ENCODE data around the gene GRHPR.

Gene GRHPR

DNA sequence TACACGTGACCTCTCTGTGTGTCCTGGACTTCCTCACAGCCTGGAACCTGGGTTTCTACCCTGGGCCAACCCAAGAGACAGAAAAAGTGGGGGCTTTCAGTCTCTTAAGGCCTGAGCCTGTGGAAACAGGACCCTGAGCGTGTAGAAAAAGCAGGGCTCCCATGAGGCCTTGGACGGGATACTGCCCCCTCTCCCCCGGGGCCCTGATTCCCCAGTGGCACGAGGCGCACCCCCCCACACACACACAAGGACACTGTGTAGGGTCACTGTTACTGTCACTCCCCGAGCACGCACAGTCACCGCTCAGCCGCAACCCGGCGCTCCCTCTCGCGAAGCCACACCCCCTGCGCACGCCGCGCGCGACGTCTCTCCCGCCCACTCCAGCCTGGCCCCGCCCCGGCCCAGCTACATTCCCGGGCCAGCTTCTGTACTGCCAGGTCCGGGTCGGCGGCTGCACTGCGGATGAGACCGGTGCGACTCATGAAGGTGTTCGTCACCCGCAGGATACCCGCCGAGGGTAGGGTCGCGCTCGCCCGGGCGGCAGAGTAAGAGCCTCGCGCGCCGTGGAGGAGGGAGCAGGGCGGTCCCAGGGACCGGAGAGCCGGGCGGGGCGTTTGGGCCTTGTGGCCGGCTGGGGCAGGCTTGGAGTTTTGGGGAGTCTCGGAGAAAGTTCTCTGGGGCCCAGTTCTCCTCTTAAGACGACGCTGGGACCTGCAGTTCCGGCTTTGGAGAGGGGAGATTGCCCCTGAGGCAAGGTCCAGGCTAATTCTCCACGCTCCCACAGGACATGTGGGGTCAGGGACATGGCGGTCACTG lies at the start of gene GRHPR:
Gene GRHPR, plus strand, starts transcription at position 408 of the 816 bp plus-strand sequence. Its CDS starts 55 bp downstream, at position 463.
- ATAC-seq (replicated peaks), result peak; percentile 98 to 99
- Mint-ChIP-seq H3K9me3 (no peaks in the 10 kb centered on the region), H3K27ac (peak within 1 kb of the TSS; percentile 99), H3K27me3 (no peaks in the 10 kb centered on the region), H3K36me3 (peaks cover 18 to 20% of the 10 kb centered on the region in 2 donors), H3K4me1 (peaks cover 24 to 48% of the 10 kb centered on the region in 2 donors), H3K4me3 (peak within 1 kb of the TSS; percentile 91 to 98)
- peak; percentile 88 for DNase-seq

DNA sequence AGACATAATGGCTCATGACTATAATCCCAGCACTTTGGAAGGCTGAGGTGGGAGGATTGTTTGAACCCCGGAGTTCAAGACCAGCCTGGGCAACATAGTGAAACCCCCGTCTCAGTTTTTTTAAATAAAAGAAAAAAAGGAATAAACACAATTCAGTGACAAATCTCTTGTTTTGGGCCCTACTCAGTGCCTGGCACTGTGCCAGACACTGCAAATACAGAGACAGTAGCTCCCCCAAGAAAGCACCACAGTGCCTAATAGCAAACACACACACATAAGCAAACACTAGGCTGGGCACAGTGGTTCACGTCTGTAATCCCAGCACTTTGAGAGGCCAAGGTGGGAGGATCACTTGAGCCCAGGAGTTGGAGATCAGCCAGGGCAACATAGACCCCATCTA lies 49.7 kb upstream of the GRHPR start:
- H3K4me3 Mint-ChIP-seq, result no peak overlapping the region
- peaks cover 68 to 91% of the 10 kb centered on the region in 2 donors for H3K4me1 Mint-ChIP-seq
- peak overlapping the region; percentile 98 for H3K27ac Mint-ChIP-seq
- DNase-seq, result no peak
- no peaks in the 10 kb centered on the region for H3K27me3 Mint-ChIP-seq
- H3K9me3 Mint-ChIP-seq, result peaks cover 0 to 6% of the 10 kb centered on the region in 2 donors
- H3K36me3 Mint-ChIP-seq, result peaks cover 2 to 21% of the 10 kb centered on the region in 2 donors
- ATAC-seq (replicated peaks), result no peak

DNA sequence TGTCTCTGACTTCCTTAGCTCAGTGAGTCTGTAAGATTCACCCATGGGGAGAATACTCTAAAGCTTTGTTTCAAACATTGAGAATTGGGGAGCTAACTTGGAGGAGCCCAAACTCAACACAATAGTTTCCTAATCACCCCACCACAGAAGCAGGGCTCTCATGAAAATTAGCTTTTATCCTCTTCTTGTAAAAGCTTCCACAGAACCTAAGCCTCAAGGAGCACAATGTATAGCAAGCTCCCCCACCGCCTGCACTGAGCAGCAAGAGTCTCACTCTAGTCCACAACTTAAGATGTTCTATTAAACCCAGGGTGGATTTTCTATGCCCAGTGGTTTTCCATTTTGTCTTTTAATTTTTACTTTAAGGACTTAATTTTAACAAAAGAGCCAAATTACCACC lies 48.9 kb upstream of the GRHPR start:
- H3K9me3 Mint-ChIP-seq, result peaks cover 0 to 6% of the 10 kb centered on the region in 2 donors
- no peaks in the 10 kb centered on the region for H3K27me3 Mint-ChIP-seq
- DNase-seq, result no peak
- H3K4me3 Mint-ChIP-seq, result no peak overlapping the region
- H3K4me1 Mint-ChIP-seq, result peaks cover 68 to 93% of the 10 kb centered on the region in 2 donors
- peak overlapping the region; percentile 98 for H3K27ac Mint-ChIP-seq
- no peak for ATAC-seq (replicated peaks)
- H3K36me3 Mint-ChIP-seq, result peaks cover 2 to 22% of the 10 kb centered on the region in 2 donors

DNA sequence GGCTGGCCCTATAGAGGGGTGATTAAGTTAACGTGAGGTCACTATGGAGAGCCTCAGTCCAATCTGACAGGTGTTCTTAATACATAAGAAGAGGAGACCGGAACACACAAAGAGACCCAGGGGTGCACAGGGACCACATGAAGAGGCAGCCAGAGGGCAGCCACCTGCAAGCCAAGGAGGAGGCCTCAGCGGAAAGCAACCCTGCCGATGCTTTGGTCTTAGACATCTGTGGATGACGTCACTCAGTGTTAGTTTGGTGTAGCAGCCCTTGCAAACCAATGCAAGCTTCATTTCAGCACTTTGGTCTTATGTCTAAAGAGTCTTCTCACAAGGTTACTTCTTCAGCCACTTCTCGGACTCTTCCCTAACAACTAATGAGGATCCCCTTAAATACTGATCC lies 47.6 kb upstream of the GRHPR start:
- Mint-ChIP-seq H3K27me3 (no peaks in the 10 kb centered on the region), H3K36me3 (peaks cover 6 to 20% of the 10 kb centered on the region in 2 donors), H3K9me3 (peaks cover 0 to 6% of the 10 kb centered on the region in 2 donors), H3K4me1 (peaks cover 67 to 92% of the 10 kb centered on the region in 2 donors), H3K27ac (peak overlapping the region; percentile 98), H3K4me3 (peak overlapping the region in 1 of 2 donors; percentile 26)
- peak; percentile 73 for DNase-seq
- ATAC-seq (replicated peaks), result peak; percentile 13 to 31

DNA sequence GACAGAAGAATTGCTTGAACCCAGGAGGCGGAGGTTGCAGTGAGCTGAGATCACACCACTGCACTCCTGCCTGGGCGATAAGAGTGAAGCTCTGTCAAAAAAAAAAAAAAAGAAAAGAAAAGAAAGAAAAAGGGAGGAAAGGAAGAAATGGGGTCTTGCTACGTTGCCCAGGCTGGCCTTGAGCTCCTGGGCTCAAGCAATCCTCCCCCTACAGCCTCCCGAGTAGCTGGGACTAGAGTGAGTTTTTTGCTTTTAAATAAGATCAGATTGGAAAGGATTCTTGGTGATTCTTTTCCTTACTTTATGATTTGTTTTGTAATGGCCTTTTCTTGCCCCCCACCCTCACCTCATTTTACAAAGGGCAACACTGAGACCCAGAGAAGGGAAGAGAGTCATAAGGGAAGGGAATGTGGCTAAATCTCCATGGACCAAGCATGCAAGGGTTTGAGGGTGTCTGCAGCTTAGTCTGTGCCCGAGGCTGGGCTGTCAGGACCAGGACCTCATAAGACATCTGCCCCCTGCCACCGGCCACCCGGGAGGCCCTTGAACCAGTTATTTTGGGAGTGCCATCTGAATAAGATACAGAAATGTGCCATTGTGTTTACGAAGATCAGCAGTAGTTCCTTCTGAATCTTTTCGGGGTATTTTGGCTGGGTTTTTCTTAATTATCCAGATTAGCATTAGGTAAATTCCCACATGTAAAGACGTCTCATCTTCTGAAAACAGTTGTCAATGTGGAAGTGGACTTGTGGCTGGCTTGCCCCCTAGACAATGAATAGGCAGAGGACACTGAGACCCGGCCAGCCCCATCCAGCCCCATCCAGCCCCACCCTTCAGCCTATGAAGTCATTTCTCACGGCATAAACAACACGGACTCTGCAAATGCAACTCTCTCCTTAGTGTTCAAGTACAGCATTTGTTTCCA lies 44.5 kb upstream of the GRHPR start:
- peak overlapping the region; percentile 67 to 73 for H3K4me3 Mint-ChIP-seq
- peak; percentile 81 for DNase-seq
- H3K36me3 Mint-ChIP-seq, result peaks cover 10 to 37% of the 10 kb centered on the region in 2 donors
- H3K27ac Mint-ChIP-seq, result peak overlapping the region; percentile 97
- H3K4me1 Mint-ChIP-seq, result peaks cover 61 to 92% of the 10 kb centered on the region in 2 donors
- H3K27me3 Mint-ChIP-seq, result no peaks in the 10 kb centered on the region
- ATAC-seq (replicated peaks), result peak; percentile 81
- peaks cover 5 to 12% of the 10 kb centered on the region in 2 donors for H3K9me3 Mint-ChIP-seq

DNA sequence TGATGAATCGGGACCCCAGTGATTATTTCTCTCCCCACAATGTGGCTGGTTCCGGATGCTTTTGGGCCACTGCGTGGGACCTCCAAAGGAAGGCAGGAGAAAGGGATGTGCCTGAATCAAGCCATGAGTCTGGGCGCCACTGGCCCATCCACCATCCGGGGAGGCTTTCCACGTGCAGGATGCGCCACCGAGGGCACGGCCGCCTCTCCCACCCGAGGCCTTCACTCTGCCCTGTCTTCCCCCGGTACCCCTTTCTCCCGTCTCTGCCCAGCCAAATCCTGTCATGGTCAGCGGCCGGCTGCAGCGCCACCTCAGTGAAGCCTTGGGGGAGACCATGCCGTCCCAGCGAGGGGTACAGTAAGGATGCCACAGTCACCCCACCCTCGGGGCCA lies 43.9 kb upstream of the GRHPR start:
- Mint-ChIP-seq H3K4me3 (peak overlapping the region; percentile 67 to 73), H3K9me3 (peaks cover 5 to 12% of the 10 kb centered on the region in 2 donors), H3K27ac (peak overlapping the region; percentile 97)

DNA sequence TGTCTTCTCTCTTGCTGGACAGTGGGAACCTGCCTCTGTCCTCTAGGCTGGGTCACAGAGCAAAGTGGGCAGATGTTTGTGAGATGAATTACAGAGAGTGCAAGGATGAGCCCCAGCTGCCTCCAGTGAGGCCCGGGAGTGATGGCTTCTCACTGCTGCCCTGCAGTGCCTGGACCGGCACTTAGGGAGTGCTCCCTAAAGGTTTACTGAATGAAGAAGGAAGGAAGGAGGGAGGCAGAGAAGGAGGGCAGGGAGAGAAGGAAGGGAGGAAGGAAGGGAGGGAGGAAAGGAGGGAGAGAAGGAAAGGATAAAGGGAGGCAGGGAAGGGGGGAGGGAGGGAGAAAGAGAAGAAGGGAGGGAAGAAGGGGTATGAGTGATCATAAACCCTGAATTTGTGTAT lies 42.7 kb upstream of the GRHPR start:
- Mint-ChIP-seq H3K36me3 (peaks cover 13 to 42% of the 10 kb centered on the region in 2 donors), H3K4me3 (peak overlapping the region; percentile 11 to 44), H3K9me3 (peaks cover 9 to 15% of the 10 kb centered on the region in 2 donors), H3K27ac (peak overlapping the region; percentile 96), H3K4me1 (peaks cover 63 to 92% of the 10 kb centered on the region in 2 donors), H3K27me3 (no peaks in the 10 kb centered on the region)
- ATAC-seq (replicated peaks) (no peak), DNase-seq (no peak)

More for the DNA sequence above, 43.9 kb upstream of the GRHPR start:
- Mint-ChIP-seq H3K4me1 (peaks cover 60 to 92% of the 10 kb centered on the region in 2 donors), H3K36me3 (peaks cover 10 to 37% of the 10 kb centered on the region in 2 donors), H3K27me3 (no peaks in the 10 kb centered on the region)
- DNase-seq (no peak), ATAC-seq (replicated peaks) (no peak)

DNA sequence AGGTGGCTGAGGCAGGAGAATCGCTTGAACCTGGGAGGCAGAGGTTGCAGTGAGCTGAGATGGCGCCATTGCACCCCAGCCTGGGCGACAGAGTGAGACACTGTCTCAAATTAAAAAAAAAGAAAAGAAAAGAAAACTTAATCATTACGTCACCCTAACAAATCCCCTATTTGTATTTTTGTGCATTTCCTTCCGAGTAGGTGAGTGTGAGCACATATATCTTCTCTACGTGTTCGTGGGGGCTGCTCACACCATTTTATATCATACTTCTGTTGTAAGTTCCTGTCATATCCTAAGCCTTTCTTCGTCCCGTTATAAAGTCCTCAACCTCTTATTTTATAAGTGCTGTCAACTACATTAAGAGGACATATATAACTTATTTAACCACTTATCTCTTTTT lies 41.9 kb upstream of the GRHPR start:
- no peak overlapping the region for H3K4me3 Mint-ChIP-seq
- H3K27me3 Mint-ChIP-seq, result no peaks in the 10 kb centered on the region
- H3K36me3 Mint-ChIP-seq, result peaks cover 13 to 40% of the 10 kb centered on the region in 2 donors
- DNase-seq, result no peak
- no peak for ATAC-seq (replicated peaks)
- peaks cover 61 to 90% of the 10 kb centered on the region in 2 donors for H3K4me1 Mint-ChIP-seq
- peaks cover 9 to 15% of the 10 kb centered on the region in 2 donors for H3K9me3 Mint-ChIP-seq
- peak overlapping the region; percentile 96 for H3K27ac Mint-ChIP-seq

DNA sequence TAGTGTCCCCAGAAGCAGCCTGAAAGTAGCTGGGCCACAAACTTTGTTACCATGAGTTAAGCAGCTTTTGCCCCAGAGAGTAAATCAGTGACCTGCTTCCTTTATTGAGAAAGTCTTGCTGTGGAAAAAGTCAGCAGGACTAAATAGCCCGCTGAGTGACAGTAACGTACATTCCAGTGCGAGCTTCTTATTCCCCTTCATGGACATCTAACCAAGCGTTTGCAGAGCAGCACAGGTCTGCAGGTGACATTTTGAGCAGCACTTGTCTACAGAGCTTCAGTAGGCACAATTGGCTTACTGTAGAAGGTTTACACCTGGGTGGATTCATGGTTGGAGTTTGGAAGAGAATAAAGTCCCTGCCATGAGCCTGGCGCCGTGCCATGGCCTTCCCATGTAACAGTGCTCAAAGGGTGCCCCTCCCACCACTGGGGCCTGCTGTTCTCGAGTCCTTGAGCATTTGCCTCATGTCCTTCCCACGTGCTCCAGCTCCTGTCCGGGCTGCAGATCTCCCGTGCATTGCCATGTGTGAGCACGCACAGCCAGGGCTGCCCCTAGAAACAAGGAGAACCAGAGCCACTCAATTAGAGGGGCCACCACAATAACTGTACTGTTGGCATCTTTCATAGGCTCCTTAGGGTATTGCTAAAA lies 41.3 kb upstream of the GRHPR start:
- peaks cover 9 to 15% of the 10 kb centered on the region in 2 donors for H3K9me3 Mint-ChIP-seq
- peak overlapping the region in 1 of 2 donors; percentile 41 for H3K4me3 Mint-ChIP-seq
- peaks cover 13 to 46% of the 10 kb centered on the region in 2 donors for H3K36me3 Mint-ChIP-seq
- DNase-seq (no peak), ATAC-seq (replicated peaks) (peak in 1 of 2 donors; percentile 8)
- H3K27ac Mint-ChIP-seq, result peak overlapping the region; percentile 96
- peaks cover 65 to 93% of the 10 kb centered on the region in 2 donors for H3K4me1 Mint-ChIP-seq
- no peaks in the 10 kb centered on the region for H3K27me3 Mint-ChIP-seq

DNA sequence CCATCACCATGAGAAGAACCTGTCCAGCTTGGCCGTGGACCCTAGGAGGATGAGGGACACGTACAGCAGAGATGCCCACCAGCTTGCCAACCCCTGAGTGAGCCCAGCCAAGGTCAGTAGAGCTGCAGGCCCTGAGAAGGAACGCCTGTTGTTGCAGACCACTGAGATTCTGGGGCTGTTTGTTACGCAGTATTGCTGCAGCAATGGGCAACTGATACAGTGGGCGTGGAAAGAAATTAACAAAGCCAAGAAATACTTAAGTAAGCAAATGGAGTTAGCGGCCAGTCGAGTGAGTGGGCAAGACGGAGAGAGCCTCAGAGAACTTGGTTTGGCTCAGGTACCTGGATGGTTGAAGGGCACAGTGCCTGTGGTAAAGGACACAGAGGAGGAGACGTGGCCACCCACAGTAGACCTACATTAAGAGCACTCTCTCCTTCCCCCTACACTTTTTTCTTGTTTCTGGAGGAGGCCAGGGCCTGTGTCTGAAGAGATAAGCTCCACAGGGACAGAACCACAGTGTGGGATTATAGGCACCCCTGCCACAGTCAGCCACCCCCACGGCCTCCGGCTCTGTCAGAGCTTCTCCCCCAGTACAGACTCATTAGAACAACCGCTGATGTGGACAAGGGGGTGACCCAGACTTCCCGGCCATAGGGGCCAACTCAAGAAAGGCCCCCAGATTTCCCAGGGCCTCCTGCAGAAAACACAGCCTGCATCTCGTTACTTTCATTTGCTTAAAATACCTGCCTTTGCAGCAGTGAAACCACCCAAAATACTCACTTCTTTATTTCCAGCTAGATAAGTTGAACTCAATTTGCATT lies 40.1 kb upstream of the GRHPR start:
- peaks cover 11 to 38% of the 10 kb centered on the region in 2 donors for H3K36me3 Mint-ChIP-seq

DNA sequence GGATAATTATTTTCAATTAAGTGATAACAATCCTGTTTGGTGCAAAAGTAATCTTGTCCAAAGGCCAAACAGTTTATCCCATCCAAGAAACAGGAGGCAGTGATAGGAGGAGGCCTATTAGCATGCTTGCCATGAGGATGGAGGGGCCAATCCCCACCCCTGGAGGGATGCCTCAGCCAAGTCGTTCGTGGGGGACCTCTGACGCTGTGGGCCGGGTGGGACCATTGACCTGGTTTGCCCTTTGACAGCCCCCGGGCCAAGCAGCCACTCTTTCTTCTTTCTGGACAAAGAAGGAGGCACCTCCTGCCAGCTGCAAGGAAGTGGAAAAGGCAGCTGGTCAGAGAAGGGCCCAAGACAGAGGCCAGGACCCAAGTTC lies 39.5 kb upstream of the GRHPR start:
- DNase-seq, result no peak
- Mint-ChIP-seq H3K9me3 (peaks cover 9% of the 10 kb centered on the region in 2 donors), H3K27ac (peak overlapping the region; percentile 96), H3K36me3 (peaks cover 12 to 41% of the 10 kb centered on the region in 2 donors), H3K4me1 (peaks cover 60 to 93% of the 10 kb centered on the region in 2 donors), H3K4me3 (peak overlapping the region; percentile 52 to 54), H3K27me3 (no peaks in the 10 kb centered on the region)
- ATAC-seq (replicated peaks), result peak; percentile 23 to 39

More for the DNA sequence above, 40.1 kb upstream of the GRHPR start:
- DNase-seq (peak; percentile 51), ATAC-seq (replicated peaks) (peak; percentile 42 to 44)
- H3K4me1 Mint-ChIP-seq, result peaks cover 61 to 93% of the 10 kb centered on the region in 2 donors
- no peaks in the 10 kb centered on the region for H3K27me3 Mint-ChIP-seq
- peak overlapping the region; percentile 96 for H3K27ac Mint-ChIP-seq
- H3K9me3 Mint-ChIP-seq, result peaks cover 9% of the 10 kb centered on the region in 2 donors
- H3K4me3 Mint-ChIP-seq, result peak overlapping the region; percentile 54

DNA sequence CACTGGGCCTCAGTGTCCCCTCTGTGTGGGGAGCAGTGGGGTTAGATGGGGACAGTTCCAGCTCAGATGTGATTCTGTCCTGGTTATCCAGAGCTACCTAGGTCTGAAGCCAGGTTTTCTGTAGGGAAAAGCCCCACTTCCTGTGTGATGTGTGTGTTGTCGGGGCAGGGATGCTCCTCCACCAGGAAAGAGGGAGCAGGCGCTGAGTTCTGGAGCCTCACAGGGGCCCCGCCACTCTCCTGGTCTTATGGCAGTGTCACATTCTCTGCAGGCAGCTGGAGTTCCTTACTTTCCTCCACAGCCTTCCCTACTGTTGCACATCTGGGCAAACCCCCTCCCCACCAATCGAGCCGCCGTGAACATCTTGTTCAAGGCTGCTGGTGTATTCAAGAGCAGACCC lies 39.1 kb upstream of the GRHPR start:
- Mint-ChIP-seq H3K4me1 (peaks cover 57 to 93% of the 10 kb centered on the region in 2 donors), H3K27ac (peak overlapping the region; percentile 96), H3K27me3 (no peaks in the 10 kb centered on the region), H3K36me3 (peaks cover 12 to 40% of the 10 kb centered on the region in 2 donors), H3K9me3 (peaks cover 9% of the 10 kb centered on the region in 2 donors), H3K4me3 (no peak overlapping the region)
- ATAC-seq (replicated peaks) (no peak), DNase-seq (no peak)

All from stimulated activated naive B cell treated with anti-CD40 and anti-IgM and Interleukin-4, amounts not matched to agents 10 μg/mL and 1 μg/mL and 100 μg/mL, for 72 hours (primary cell).